NK-92 (cell line): ENCODE data around the gene TUBGCP5.

Experiments used
- DNase-seq: peaks from one replicate; lab custom pipeline; 2025; ENCODE audit not compliant: unreplicated experiment; lab: John Stamatoyannopoulos, UW

TUBGCP5 gene

GRCh38 chr15:22979238-22980188 is 59.9 kb downstream of the TUBGCP5 start:
- no peak for DNase-seq

GRCh38 chr15:22978691-22979237 is 60.6 kb downstream of the TUBGCP5 start:
- DNase-seq = no peak

DNA sequence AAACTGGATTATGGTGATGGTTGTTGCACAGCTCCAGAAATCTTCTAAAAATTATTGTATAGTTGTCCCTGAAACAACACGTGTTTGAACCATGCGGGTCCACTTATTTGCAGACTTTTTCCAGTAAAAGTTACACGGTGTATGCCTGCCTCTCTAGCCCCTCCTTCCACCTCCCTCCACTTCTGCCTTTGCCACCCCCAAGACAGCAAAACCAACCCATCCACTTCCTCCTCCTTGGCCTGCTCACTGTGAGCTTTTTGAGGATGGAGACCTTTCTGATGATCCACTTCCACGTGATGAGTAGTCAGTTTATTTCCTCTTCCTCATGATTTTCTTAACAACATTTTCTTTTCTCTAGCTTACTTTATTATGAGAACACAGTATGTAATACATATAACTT is 64.6 kb downstream of the TUBGCP5 start:
- DNase-seq = no peak

- no peak for DNase-seq
Observed at GRCh38 chr15:22973987-22974386, 65.4 kb downstream of the TUBGCP5 start.

DNA sequence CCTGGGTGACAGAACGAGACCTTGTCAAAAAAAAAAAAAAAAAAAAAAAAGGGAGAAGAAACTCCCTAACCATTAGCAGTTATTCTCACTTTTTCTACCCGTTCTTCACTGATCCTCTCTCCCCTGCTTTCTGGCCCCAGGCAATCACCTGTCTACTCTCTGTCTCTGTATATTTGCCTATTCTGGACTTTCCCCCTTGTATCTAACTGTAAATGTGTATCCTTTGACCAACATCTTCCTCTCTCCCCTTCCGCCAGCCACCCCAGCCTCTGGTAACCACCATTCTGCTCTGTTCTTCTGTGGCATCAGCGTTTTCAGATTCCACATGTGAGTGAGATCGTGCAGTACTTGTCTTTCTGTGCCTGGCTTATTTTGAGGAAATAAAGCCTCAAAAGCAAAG is 66.1 kb downstream of the TUBGCP5 start:
- no peak for DNase-seq

GRCh38 chr15:22969489-22969888 is 69.9 kb downstream of the TUBGCP5 start:
- no peak for DNase-seq

- DNase-seq = no peak
Observed at GRCh38 chr15:22968366-22968765, 71.0 kb downstream of the TUBGCP5 start.

DNA sequence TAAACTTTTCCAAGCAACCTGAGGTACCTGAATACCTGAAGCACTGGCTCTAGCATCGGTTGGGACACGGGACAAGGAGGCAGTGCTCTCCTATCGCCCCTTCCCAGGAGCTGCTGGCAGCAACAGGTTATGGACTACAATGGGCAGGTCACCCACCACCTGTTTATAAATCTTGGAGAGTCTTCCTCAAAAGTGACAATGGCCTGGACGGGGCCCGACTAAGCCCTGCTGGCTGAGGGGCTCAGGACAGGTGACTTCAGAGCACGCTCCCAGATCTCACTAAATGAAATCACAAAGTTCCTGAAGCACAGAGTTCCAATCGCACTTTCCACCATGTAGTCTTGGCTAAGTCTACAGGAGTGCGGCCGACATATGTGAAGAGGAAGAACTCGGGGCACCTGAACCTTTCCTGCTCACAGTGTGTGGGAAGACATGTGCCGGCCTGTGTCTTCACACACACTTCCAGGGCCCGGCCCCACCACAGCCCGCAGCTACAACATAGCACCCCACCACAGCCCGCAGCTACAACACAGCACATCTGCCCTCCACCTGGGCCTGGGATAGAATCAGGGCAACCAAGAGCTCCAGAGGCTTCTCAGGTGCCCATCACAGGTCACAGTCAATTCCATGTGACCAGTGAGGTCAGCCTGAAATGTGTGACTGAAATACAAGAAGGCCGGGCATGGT is 72.1 kb downstream of the TUBGCP5 start:
- no peak for DNase-seq

GRCh38 chr15:22966321-22967083 is 72.9 kb downstream of the TUBGCP5 start:
- DNase-seq = no peak

DNA sequence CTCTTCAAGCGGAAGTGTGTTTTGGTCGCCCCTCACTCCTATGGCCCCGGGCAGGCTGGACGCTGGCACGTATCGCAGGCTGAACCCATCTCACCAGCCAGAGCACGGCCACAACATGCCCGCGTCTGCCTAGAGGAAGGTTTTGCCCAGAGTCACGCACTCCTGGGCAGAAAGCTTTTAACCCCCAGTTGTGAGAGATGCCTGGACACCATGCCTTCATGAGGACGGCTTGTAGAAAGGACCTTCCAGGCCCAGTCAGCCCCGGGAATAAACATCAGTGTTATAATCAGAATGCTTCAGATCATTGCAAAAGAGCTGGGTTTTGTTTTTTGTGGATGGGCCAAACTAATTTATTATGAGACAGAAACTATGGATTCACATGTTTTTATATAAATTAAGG is 75.7 kb downstream of the TUBGCP5 start:
- DNase-seq = no peak

DNA sequence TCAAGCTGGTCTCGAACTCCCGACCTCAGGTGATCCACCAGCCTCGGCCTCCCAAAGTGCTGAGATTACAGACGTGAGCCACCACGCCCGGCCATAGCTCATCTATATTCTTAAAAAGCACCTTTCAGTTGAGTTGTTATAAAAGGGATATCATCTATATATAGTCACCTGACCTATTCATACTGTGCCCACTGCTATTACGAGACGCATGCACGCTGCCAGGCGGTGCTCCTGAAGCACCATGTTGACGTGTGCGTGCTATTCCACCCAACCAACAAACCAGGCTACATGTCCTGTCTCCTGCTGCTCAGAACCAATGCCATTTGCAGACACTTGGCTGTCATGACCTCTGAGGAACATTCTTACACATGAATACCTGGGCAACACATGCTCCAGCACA is 76.8 kb downstream of the TUBGCP5 start:
- no peak for DNase-seq

GRCh38 chr15:22961762-22962161 is 77.6 kb downstream of the TUBGCP5 start:
- no peak for DNase-seq

GRCh38 chr15:22960556-22960955 is 78.8 kb downstream of the TUBGCP5 start:
- DNase-seq = no peak

DNA sequence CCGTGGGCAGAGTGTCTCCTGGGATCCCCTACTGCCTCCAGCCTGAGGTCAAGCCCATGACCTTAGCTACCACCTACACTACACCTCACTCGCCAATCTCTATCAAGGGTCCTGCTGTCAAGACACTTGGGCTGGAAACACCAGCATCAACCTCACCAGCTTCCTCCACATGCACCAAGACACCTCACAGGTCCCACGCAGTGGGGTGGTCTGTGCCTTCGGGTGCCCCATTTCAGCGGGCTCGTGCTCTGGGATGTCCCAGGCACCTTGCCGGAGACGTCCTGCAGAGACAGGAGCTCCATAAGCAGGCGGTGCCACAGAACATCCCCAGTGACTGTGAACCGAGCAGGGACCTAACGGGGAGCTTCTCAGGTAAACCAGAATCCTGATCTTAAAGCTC is 79.2 kb downstream of the TUBGCP5 start:
- DNase-seq = no peak

DNA sequence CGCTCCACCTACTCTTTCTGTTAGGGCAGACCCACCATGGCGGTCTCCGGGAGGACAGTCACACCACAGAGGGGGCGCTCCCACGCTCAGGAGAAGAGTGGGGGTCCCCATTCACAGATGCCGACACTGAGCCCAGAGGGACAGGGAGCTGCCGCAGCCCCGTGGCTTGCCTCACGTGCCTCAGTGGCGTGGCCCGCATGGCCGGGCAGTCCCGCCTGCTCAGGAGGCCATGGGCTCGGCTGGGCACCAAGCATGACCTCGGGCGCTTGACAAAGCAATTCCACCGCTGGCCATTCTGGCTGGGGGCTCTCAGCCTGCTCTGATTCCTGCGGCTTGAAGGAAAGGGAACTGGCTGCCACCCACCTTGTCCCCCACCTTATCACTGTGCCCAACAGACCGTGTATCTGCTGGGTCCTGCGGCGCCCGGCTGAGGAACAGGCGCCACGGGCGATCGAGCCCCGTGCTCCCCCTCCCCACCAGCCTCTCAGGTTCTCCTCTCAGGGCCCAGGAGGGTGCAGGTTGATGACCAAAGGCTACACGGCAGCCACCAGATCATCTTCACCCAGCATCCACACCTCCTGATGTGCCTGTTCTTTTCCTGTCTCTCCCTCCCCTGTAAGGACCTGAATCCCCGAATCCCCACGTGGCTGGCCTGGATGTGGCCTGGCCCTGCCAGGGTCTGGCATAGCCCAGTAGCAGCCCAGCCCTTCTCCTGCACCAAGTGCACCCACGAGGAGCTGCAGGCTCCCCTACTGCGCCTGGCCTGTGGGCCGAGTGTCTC is 79.9 kb downstream of the TUBGCP5 start:
- DNase-seq = no peak

GRCh38 chr15:22958487-22959280 is 80.7 kb downstream of the TUBGCP5 start:
- no peak for DNase-seq

GRCh38 chr15:22956978-22957260 is 82.5 kb downstream of the TUBGCP5 start:
- no peak for DNase-seq

DNA sequence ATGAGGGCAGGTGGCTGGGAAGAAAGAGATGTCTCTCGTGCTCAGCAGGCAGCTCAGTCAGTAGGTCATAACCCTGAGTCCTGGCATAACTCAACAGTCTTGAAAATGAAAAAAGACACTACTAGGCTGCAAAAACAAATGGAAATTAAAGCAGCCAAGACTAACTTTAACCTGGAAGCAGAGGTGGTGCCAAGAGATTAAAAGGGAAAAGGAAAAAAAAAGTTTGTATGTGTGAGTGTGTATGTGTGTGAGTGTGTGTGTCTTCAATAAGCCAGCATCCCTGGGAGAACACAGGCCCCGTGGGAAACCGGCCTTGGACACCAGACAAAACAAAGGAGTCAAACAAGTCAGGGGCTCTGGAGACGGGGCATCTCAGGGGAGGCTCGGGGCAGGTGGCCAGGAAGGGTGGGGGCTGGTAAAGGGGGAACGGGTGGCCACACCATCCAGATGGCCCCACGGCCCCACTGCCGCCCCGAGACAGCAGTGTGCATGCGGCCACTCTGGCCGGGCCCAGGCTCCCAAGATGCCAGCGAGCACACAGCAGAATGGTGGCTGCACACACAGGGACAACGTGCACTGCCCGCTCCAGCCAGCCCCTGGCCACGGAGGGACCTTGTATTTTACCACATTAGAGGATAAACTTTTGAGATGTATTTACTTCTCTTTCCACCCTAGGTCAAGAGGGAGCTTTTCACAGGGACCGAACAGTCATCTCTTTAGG is 83.0 kb downstream of the TUBGCP5 start:
- DNase-seq = no peak

DNA sequence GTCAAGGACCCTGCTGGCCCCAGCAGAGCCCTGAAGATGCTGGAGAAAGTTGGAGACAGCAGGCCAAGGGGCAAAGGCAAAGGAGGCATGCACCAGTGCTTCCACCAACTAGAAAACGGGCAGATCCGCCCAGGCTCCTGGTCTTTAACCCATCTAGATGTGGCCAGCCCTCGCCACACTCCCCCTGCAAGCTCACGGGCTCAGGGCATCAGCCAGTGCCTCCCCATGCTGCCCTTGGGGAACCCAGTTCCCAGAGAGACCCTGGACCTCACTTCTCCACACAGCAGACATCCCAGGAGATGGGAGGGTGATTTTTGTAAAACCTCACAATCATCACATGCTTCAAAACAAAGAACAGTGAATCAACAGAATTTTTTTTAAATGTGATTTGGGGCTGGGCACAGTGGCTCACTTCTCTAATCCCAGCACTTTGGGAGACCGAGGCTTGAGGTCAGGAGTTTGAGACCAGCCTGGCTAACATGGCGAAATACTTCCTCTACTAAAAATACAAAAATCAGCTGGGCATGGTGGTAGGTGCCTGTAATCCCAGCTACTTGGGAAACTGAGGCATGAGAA is 83.7 kb downstream of the TUBGCP5 start:
- no peak for DNase-seq
